SK-N-SH (cell line): ENCODE results near the gene AFF1. TPM values are rescaled to one million over a fixed set of nuclear protein-coding genes. Genes with fewer than 3 reads are reported as not detected.

Experiments used
- CTCF ChIA-PET: fragments of 300-600, 350-600 bp; formaldehyde crosslinking; extraction: SDS; loops from one replicate; lab custom pipeline; 2021; lab: Yijun Ruan, JAX
- POLR2A ChIA-PET: fragments of 350-600 bp; sonication (Branson Sonifier 250); formaldehyde crosslinking; extraction: SDS; loops from one replicate; lab custom pipeline; 2020; ENCODE audit warnings: antibody characterized with exemption, inconsistent platforms; lab: Yijun Ruan, JAX
- DNase-seq: peaks from one replicate; pipeline ENCODE4 v3.0.0; 2012
- H2AFZ ChIP-seq: fragments of 200-600 bp; sonication (generic); 2 replicates; pipeline ENCODE4 v1.8.1; 2016; ENCODE audit warnings: antibody characterized with exemption, mild to moderate bottlenecking, low read depth
- H3F3A ChIP-seq: fragments of 200-600 bp; sonication (generic); replicated peaks from 2 replicates; pipeline ENCODE3; 2016; ENCODE audit warnings: antibody characterized with exemption, mild to moderate bottlenecking; ENCODE audit not compliant: insufficient read depth
- H3K27ac ChIP-seq, 2 experiments: fragments of 200-500 bp in 1 of 2; fragments of 200-600 bp in 1 of 2; sonication (Bioruptor generic) in 1 of 2; sonication (generic), shearing (Covaris generic) in 1 of 2; 2 replicates each; pipeline versions ENCODE4 v1.5.1 to v1.6.1; 2014 to 2016; ENCODE audit warnings: low read depth in 2 of 2, inconsistent platforms in 1 of 2, low read length in 1 of 2, mild to moderate bottlenecking in 1 of 2, mixed read lengths in 1 of 2
- H3K27me3 ChIP-seq: fragments of 200-600 bp; sonication (generic), shearing (Covaris generic); 2 replicates; pipeline ENCODE4 v1.6.1; 2016; ENCODE audit warnings: mixed run types; ENCODE audit not compliant: insufficient read depth
- H3K36me3 ChIP-seq, 2 experiments: fragments of 200-500 bp in 1 of 2; fragments of 200-600 bp in 1 of 2; sonication (Bioruptor generic) in 1 of 2; sonication (generic) in 1 of 2; replicated peaks in 1 of 2; 2 replicates each; pipeline versions ENCODE3 to v1.5.1; 2014 to 2016; ENCODE audit warnings: low read length in 1 of 2, mild to moderate bottlenecking in 1 of 2; ENCODE audit not compliant: insufficient read depth in 2 of 2, control insufficient read depth in 1 of 2
- H3K4me1 ChIP-seq, 2 experiments: fragments of 200-500 bp in 1 of 2; fragments of 200-600 bp in 1 of 2; sonication (Bioruptor generic) in 1 of 2; sonication (generic), shearing (Covaris generic) in 1 of 2; 2 replicates each; pipeline versions ENCODE4 v1.5.1 to v1.6.1; 2014 to 2016; ENCODE audit warnings: low read depth in 1 of 2, low read length in 1 of 2, mixed run types in 1 of 2; ENCODE audit not compliant: insufficient read depth in 2 of 2, control insufficient read depth in 1 of 2
- H3K4me2 ChIP-seq: fragments of 200-600 bp; sonication (generic), shearing (Covaris generic); 2 replicates; pipeline ENCODE4 v1.6.1; 2017; ENCODE audit warnings: mixed run types
- H3K4me3 ChIP-seq, 2 experiments: fragments of 200-500 bp in 1 of 2; fragments of 200-600 bp in 1 of 2; sonication (Bioruptor generic) in 1 of 2; sonication (generic), shearing (Covaris generic) in 1 of 2; 2 replicates each; pipeline versions ENCODE4 v1.5.1 to v1.8.1; 2014 to 2016; ENCODE audit warnings: low read depth in 2 of 2, inconsistent platforms in 1 of 2, low read length in 1 of 2, mild to moderate bottlenecking in 1 of 2, mixed read lengths in 1 of 2, moderate library complexity in 1 of 2
- H3K79me2 ChIP-seq: fragments of 200-600 bp; sonication (generic); 2 replicates; pipeline ENCODE4 v1.8.1; 2017; ENCODE audit warnings: mild to moderate bottlenecking; ENCODE audit not compliant: insufficient read depth
- H3K9ac ChIP-seq: fragments of 200-600 bp; sonication (generic); 2 replicates; pipeline ENCODE4 v1.6.1; 2017; ENCODE audit warnings: mixed run types
- H3K9me2 ChIP-seq: fragments of 200-600 bp; sonication (generic); 2 replicates; pipeline ENCODE4 v1.6.1; 2017; ENCODE audit warnings: mixed run types
- H3K9me3 ChIP-seq: fragments of 200-600 bp; sonication (generic); 2 replicates; pipeline ENCODE4 v1.6.1; 2017; ENCODE audit warnings: mixed run types, mild to moderate bottlenecking, moderate library complexity
- H4K20me1 ChIP-seq: fragments of 200-600 bp; sonication (generic); 2 replicates; pipeline ENCODE4 v1.6.1; 2017; ENCODE audit warnings: mild to moderate bottlenecking, mixed run types; ENCODE audit not compliant: insufficient read depth
- ELF1 ChIP-seq: IDR thresholded peaks from 2 replicates; pipeline ENCODE4 v1.4.0; 2012
- EZH2phosphoT487 ChIP-seq: fragments of 200-600 bp; sonication (generic); IDR thresholded peaks from 2 replicates; pipeline ENCODE4 v1.6.1; 2017; ENCODE audit warnings: low read depth, mixed run types, mild to moderate bottlenecking, antibody characterized with exemption, moderate library complexity, borderline replicate concordance
- GATA2 ChIP-seq: sonication (generic); formaldehyde crosslinking; IDR thresholded peaks from 2 replicates; pipeline ENCODE4 v1.5.0; 2020; ENCODE audit warnings: mild to moderate bottlenecking, missing genetic modification reagents
- JUND ChIP-seq: IDR thresholded peaks from 2 replicates; pipeline ENCODE4 v1.4.0; 2012
- NFIC ChIP-seq: IDR thresholded peaks from 2 replicates; pipeline ENCODE4 v1.4.0; 2012; ENCODE audit warnings: borderline replicate concordance
- NRF1 ChIP-seq: IDR thresholded peaks from 2 replicates; pipeline ENCODE4 v1.6.1; 2012; ENCODE audit warnings: low read depth, mild to moderate bottlenecking, low read length
- POLR2AphosphoS5 ChIP-seq: IDR thresholded peaks from 2 replicates; pipeline ENCODE4 v1.6.1; 2012; ENCODE audit warnings: low read depth, low read length
- RCOR1 ChIP-seq: fragments of 150-350 bp; IDR thresholded peaks from 2 replicates; pipeline ENCODE4 v1.6.1; 2017; ENCODE audit warnings: antibody characterized with exemption, low read length
- RXRA ChIP-seq: IDR thresholded peaks from 2 replicates; pipeline ENCODE4 v1.4.0; 2012; ENCODE audit warnings: low read depth, mild to moderate bottlenecking, borderline replicate concordance
- SMC3 ChIP-seq: IDR thresholded peaks from 2 replicates; pipeline ENCODE4 v1.6.1; 2012; ENCODE audit warnings: low read depth, low read length, improper control_type of control experiment
- TAF1 ChIP-seq: IDR thresholded peaks from 2 replicates; pipeline ENCODE4 v1.6.1; 2012; ENCODE audit warnings: low read depth, mild to moderate bottlenecking, low read length, moderate library complexity, borderline replicate concordance
- YY1 ChIP-seq: IDR thresholded peaks from 2 replicates; pipeline ENCODE4 v1.4.0; 2012; ENCODE audit warnings: low read depth, mild to moderate bottlenecking
- WGBS: methylation state at CpG from one replicate; pipeline ENCODE4 v1.1.6; 2017; ENCODE audit warnings: low lambda C conversion rate; 5-methylcytosine and 5-hydroxymethylcytosine counted together
- polyA plus RNA-seq, 3 experiments: library from polyadenylated mRNA; depleted of rRNA; stranded (reverse); fragments of >200 nt; gene quantifications; 2 replicates each; pipeline ENCODE4 v1.2.3, GENCODE V29; 2012
- TF ChIP-seq, protein P1 (sequence below): IDR thresholded peaks from 2 replicates; pipeline ENCODE4; 2012
- TF ChIP-seq, protein P2 (sequence below): IDR thresholded peaks from 2 replicates; pipeline ENCODE4 v1.6.1; 2012; ENCODE audit warnings: mild to moderate bottlenecking, low read depth, low read length, moderate library complexity

The AFF1 gene
- polyA plus RNA-seq, 1 of the 3 experiments (the other 2 are of a cell fraction), result 2.7 TPM

DNA sequence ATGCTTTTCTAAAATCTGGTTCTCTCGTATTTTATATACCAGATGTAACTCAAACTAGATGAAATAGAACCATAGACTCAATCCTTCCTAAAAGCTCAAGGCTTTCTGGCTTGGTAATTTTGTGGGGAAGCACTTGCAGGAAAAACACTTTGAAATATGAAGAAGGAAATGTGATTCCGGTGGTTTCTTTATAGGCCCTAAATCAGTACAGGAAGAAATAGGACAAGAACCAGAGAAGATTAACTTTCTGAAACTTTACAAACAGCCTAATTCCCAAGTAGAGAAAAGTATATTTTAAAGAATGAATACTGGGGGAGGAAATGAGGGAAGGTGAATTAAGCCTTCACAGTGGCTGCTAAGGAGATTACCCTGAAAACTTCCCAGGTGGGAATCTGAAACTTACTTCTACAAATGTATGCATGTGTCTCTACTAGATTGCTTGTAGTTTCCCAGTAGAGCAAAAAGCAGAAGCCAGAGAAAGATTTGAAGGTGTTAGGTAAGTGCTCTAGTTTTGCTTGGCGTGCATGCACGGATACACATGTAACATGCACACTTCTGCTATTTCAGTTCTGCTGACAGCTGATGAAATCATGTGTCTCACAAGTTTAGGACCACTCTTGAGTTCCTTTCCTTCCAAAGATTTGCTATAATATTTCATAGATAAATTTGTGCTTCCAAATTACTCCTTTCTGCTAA is 92.1 kb downstream of the AFF1 start:
- Histone ChIP-seq H3K9me3 (no peaks in the 10 kb centered on the region), H3K4me2 (no peak overlapping the region), H3F3A (no peaks in the 10 kb centered on the region), H3K9ac (no peak overlapping the region), H3K36me3 (no peaks in the 10 kb centered on the region), H3K27me3 (no peaks in the 10 kb centered on the region), H3K4me3 (no peak overlapping the region)
- WGBS, result 96% methylated on average over 4 of the region's 4 CpGs
- CTCF ChIA-PET, result no interaction called here
- TF ChIP-seq EZH2phosphoT487, result no peak
- no peak for TF ChIP-seq RXRA
- no peak for TF ChIP-seq JUND
- TF ChIP-seq, all 33 proteins: peak for 0
- Histone ChIP-seq H3K9me2 (no peaks in the 10 kb centered on the region), H4K20me1 (no peaks in the 10 kb centered on the region; the same call in 1 of the 2 replicates), H2AFZ (no peak overlapping the region), H3K4me1 (peaks cover 15 to 23% of the 10 kb centered on the region in 2 experiments; a peak in 3 of 4 replicates), H3K27ac (no peak overlapping the region), H3K79me2 (peaks cover 38% of the 10 kb centered on the region)
- DNase-seq, result no peak
- POLR2A ChIA-PET, result no interaction called here

DNA sequence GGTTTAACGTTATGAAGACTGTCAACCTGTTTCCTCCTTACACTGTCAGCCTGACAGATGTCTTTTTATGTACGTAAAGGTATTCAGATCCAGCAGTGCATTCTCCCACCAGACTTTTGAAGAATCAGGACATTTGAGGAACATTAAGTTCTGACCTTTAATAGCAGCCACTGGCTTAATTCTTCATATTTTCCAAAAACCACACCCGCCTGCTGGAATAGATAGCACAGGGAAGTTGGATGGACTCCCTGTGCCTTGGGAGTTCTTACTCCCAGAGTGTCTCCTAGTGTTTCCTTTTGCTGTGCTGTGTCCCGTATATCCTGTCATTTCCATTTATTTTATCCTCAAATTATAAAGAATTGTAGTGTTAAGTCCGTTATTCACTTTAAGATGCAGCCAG is 94.5 kb downstream of the AFF1 start:
- Histone ChIP-seq H3K27ac (no peak overlapping the region), H3K4me2 (no peak overlapping the region), H3K79me2 (peaks cover 55% of the 10 kb centered on the region), H2AFZ (no peak overlapping the region), H3K9me3 (no peaks in the 10 kb centered on the region), H3K9me2 (no peaks in the 10 kb centered on the region), H3K36me3 (no peaks in the 10 kb centered on the region), H3K4me1 (peaks cover 32 to 38% of the 10 kb centered on the region in 2 experiments; a peak in 3 of 4 replicates), H4K20me1 (no peaks in the 10 kb centered on the region), H3F3A (no peaks in the 10 kb centered on the region), H3K9ac (no peak overlapping the region), H3K27me3 (no peaks in the 10 kb centered on the region), H3K4me3 (no peak overlapping the region)
- ChIA-PET CTCF (interaction anchor here (0.6 kb wide), 1 partner anchor 210 kb away, joined by 3 read pairs; no protein-coding TSS in a partner anchor), POLR2A (no interaction called here)
- no peak for TF ChIP-seq GATA2 (CRISPR knock-in tag)
- TF ChIP-seq TAF1, result no peak
- TF ChIP-seq POLR2AphosphoS5, result no peak
- TF ChIP-seq RCOR1, result no peak
- TF ChIP-seq, protein P1, sequence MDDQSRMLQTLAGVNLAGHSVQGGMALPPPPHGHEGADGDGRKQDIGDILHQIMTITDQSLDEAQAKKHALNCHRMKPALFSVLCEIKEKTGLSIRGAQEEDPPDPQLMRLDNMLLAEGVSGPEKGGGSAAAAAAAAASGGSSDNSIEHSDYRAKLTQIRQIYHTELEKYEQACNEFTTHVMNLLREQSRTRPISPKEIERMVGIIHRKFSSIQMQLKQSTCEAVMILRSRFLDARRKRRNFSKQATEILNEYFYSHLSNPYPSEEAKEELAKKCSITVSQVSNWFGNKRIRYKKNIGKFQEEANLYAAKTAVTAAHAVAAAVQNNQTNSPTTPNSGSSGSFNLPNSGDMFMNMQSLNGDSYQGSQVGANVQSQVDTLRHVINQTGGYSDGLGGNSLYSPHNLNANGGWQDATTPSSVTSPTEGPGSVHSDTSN, result no peak
- TF ChIP-seq SMC3, result no peak
- no peak for TF ChIP-seq JUND
- no peak for TF ChIP-seq NRF1
- 93% methylated on average over 5 of the region's 5 CpGs for whole genome bisulfite sequencing
- DNase-seq, result no peak

DNA sequence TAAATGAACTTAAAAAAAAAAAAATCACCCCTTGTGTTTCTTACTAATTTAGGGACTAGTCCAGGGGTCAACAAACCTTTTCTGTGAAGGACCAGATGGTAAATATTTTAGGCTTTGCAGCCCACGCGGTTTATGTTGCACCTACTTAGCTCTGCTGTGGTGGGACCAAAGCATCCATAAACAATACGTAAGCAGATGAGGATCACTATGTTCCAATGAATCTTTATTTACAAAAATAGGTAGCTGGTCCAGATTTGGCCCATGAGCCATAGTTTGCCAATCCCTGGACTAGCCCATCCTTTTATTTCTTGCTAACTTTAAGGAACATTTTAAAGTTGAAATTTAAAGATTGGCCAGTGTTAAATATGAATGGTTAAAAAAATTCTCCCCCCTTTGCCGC is 95.3 kb downstream of the AFF1 start:
- TF ChIP-seq NRF1, result no peak
- TF ChIP-seq, protein P2, sequence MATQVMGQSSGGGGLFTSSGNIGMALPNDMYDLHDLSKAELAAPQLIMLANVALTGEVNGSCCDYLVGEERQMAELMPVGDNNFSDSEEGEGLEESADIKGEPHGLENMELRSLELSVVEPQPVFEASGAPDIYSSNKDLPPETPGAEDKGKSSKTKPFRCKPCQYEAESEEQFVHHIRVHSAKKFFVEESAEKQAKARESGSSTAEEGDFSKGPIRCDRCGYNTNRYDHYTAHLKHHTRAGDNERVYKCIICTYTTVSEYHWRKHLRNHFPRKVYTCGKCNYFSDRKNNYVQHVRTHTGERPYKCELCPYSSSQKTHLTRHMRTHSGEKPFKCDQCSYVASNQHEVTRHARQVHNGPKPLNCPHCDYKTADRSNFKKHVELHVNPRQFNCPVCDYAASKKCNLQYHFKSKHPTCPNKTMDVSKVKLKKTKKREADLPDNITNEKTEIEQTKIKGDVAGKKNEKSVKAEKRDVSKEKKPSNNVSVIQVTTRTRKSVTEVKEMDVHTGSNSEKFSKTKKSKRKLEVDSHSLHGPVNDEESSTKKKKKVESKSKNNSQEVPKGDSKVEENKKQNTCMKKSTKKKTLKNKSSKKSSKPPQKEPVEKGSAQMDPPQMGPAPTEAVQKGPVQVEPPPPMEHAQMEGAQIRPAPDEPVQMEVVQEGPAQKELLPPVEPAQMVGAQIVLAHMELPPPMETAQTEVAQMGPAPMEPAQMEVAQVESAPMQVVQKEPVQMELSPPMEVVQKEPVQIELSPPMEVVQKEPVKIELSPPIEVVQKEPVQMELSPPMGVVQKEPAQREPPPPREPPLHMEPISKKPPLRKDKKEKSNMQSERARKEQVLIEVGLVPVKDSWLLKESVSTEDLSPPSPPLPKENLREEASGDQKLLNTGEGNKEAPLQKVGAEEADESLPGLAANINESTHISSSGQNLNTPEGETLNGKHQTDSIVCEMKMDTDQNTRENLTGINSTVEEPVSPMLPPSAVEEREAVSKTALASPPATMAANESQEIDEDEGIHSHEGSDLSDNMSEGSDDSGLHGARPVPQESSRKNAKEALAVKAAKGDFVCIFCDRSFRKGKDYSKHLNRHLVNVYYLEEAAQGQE, result no peak
- TF ChIP-seq ELF1, result no peak
- no peak for TF ChIP-seq JUND
- TF ChIP-seq GATA2 (CRISPR knock-in tag), result no peak; the same call in 1 of the 2 replicates
- no peak for TF ChIP-seq NFIC
- TF ChIP-seq YY1, result no peak
- Histone ChIP-seq H3K9me3 (no peaks in the 10 kb centered on the region), H3K36me3 (no peaks in the 10 kb centered on the region), H3K27ac (peak overlapping the region in 1 of 2 experiments; percentile 73; a peak in 2 of 4 replicates), H2AFZ (no peak overlapping the region), H3K79me2 (peaks cover 62% of the 10 kb centered on the region), H3K27me3 (no peaks in the 10 kb centered on the region), H3K4me2 (peak overlapping the region; percentile 74; the same call in 1 of the 2 replicates), H3K9me2 (no peaks in the 10 kb centered on the region), H3K4me1 (peaks cover 36 to 38% of the 10 kb centered on the region in 2 experiments; a peak in 3 of 4 replicates), H4K20me1 (no peaks in the 10 kb centered on the region), H3K9ac (no peak overlapping the region), H3K4me3 (no peak overlapping the region), H3F3A (no peaks in the 10 kb centered on the region)
- no peak for DNase-seq
- WGBS, result 97% methylated on average over 4 of the region's 4 CpGs
- POLR2A ChIA-PET, result interaction anchor here (0.6 kb wide), 1 partner anchor 1197 kb away, joined by 3 read pairs; no protein-coding TSS in a partner anchor
- CTCF ChIA-PET, result interaction anchor here (1.2 to 1.4 kb wide), 2 partner anchors 50 to 108 kb away, joined by 3 to 4 read pairs; no protein-coding TSS in a partner anchor
